Mucosa of descending colon (tissue), 3 donors: ENCODE results near the gene TNK2. TPM values are rescaled to one million over a fixed set of nuclear protein-coding genes. Genes with fewer than 3 reads are reported as not detected.
"Not testable (repeated sequence)": the region's sequence is repeated elsewhere in the genome, so short reads cannot be mapped to it uniquely, and the experiment has no call there.

Experiments
- ATAC-seq: fragments of 200-7000 bp; cut with Tn5 transposase; one replicate; pipeline ENCODE4 v1.9.1; 2020; ENCODE audit warnings: mild to moderate bottlenecking, moderate library complexity
- DNase-seq, 3 donors: peaks; one replicate each; pipeline ENCODE4 v3.0.0-alpha.2; 2020
- H3K36me3 ChIP-seq: fragments of 200-600 bp; one replicate; pipeline ENCODE4 v1.8.0; 2021; ENCODE audit warnings: low read depth, mild to moderate bottlenecking
- H3K4me1 ChIP-seq: fragments of 200-600 bp; one replicate; pipeline ENCODE4 v1.8.0; 2021; ENCODE audit warnings: low read depth, mild to moderate bottlenecking
- H3K4me3 ChIP-seq: fragments of 200-600 bp; one replicate; pipeline ENCODE4 v1.8.0; 2021; ENCODE audit warnings: mild to moderate bottlenecking
- H3K9me3 ChIP-seq: fragments of 200-600 bp; one replicate; pipeline ENCODE4 v1.8.0; 2021; ENCODE audit warnings: mild to moderate bottlenecking
- intact Hi-C, 2 donors: fragments of 100-400 bp; cut with DNase I in 1 of 2; cut with micrococcal nuclease in 1 of 2; formaldehyde crosslinking; loops; one replicate each; pipeline versions ENCODE4 v1.11.0 to v1.11.1; 2022; cut with DNase I, micrococcal nuclease
- total RNA-seq, 3 donors: library from RNA; stranded (reverse); fragmentation: NEBNext Ultra II Directional in 2 of 3; extraction: Animal tissue kit (Norgen Biotek cat#: 25700) in 2 of 3; gene quantifications; one replicate each; pipeline versions ENCODE4 v1.2.1 to v1.2.4, GENCODE V29; 2021 to 2023
- TF ChIP-seq, protein P1 (sequence below): fragments of 200-600 bp; IDR thresholded peaks from one replicate; pipeline ENCODE4 v1.8.0; 2022; ENCODE audit warnings: antibody characterized with exemption, mild to moderate bottlenecking
- donor health status: DM: no; HTN: no; CAD: no; lungs with moderate emphysema.
- donor health status: DM: no; HTN: no; CAD: no.
- donor health status: DM: no; HTN: yes; CAD: no.

TNK2 gene
- total RNA-seq, 3 donors from 2014 or later = 16.8 to 61.1 (median 28.0) TPM

DNA sequence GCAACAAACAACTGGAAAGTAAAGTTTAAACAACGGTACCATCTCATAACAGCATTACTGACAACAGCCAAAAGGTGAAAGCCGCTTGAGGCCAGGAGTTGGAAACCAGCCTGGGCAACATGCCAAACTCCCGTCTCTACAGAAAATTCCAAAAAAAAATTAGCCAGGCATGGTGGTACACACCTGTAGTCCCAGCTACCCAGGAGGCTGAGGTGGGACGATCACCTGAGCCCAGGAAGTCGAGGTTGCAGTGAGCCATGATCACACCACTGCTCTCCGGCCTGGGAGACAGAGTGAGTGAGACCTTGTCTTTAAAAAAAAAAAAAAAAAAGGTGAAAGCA is 4.4 kb downstream of the TNK2 start:
- ATAC-seq (no peak), DNase-seq (no peak)
- no peaks in the 10 kb centered on the region for H3K9me3 ChIP-seq
- no peaks in the 10 kb centered on the region for H3K36me3 ChIP-seq
- no peak overlapping the region for H3K4me3 ChIP-seq
- peaks cover 26% of the 10 kb centered on the region for H3K4me1 ChIP-seq
- TF ChIP-seq, protein P1, sequence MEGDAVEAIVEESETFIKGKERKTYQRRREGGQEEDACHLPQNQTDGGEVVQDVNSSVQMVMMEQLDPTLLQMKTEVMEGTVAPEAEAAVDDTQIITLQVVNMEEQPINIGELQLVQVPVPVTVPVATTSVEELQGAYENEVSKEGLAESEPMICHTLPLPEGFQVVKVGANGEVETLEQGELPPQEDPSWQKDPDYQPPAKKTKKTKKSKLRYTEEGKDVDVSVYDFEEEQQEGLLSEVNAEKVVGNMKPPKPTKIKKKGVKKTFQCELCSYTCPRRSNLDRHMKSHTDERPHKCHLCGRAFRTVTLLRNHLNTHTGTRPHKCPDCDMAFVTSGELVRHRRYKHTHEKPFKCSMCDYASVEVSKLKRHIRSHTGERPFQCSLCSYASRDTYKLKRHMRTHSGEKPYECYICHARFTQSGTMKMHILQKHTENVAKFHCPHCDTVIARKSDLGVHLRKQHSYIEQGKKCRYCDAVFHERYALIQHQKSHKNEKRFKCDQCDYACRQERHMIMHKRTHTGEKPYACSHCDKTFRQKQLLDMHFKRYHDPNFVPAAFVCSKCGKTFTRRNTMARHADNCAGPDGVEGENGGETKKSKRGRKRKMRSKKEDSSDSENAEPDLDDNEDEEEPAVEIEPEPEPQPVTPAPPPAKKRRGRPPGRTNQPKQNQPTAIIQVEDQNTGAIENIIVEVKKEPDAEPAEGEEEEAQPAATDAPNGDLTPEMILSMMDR = no peak
- intact Hi-C loops = no loop called here

GRCh38 chr3:195902634-195903033 is 5.7 kb downstream of the TNK2 start:
- H3K4me3 ChIP-seq, H3K9me3 ChIP-seq, intact Hi-C loops, H3K36me3 ChIP-seq, ATAC-seq, DNase-seq: not testable (repeated sequence)
- H3K4me1 ChIP-seq = peaks cover 15% of the 10 kb centered on the region

- intact Hi-C loops, H3K4me3 ChIP-seq, ATAC-seq, H3K9me3 ChIP-seq, H3K4me1 ChIP-seq, H3K36me3 ChIP-seq, DNase-seq: not testable (repeated sequence)
These were observed 6.3 kb downstream of the TNK2 start for GRCh38 chr3:195901836-195902585.

DNA sequence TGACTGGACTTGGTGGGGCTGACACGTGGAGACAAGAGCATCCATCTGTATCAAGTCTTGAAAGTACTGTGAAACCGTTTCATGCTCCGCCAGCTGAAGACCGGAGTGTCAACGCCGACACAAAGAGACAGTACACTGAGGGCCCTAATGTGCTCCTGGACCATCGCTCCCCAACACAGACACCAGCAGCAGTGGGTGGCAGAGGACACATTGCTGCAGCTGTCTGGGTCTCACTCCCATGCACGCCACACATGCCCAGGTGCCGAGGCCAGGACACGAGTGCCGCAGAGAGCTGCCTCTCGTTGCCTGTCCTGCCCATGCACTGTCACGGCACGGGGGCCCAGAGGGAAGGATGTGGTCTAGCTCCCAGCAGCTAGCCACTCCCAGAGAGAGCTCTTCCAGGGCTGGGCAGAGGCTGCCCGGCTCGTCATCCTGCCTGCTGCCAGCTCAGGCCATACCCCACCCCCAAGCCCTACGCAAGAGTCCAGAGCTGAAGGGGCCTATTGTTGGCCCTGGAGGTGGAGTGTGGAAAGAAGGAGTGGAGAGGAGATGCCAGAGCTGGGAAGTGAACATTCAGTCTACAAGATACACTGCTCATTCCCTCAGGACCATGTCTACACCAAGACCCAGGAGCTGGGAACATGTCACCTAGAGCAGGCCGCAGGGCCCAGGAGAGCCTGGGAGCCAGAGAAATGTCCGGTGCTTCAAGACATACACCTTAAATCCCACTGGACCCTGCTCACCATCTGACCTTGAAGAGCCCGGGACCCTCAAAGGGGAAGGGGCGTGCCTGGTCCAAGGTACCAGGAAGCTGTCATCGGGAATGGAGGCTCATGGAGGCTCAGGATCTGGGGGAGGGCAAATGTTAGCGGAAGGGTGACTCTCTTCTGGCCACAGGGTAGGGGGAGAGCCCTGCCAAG is 7.7 kb downstream of the TNK2 start:
- DNase-seq = peak in 2 of 3 donors; percentile 50 to 81
- intact Hi-C loops = no loop called here
- H3K4me3 ChIP-seq = no peak overlapping the region

DNA sequence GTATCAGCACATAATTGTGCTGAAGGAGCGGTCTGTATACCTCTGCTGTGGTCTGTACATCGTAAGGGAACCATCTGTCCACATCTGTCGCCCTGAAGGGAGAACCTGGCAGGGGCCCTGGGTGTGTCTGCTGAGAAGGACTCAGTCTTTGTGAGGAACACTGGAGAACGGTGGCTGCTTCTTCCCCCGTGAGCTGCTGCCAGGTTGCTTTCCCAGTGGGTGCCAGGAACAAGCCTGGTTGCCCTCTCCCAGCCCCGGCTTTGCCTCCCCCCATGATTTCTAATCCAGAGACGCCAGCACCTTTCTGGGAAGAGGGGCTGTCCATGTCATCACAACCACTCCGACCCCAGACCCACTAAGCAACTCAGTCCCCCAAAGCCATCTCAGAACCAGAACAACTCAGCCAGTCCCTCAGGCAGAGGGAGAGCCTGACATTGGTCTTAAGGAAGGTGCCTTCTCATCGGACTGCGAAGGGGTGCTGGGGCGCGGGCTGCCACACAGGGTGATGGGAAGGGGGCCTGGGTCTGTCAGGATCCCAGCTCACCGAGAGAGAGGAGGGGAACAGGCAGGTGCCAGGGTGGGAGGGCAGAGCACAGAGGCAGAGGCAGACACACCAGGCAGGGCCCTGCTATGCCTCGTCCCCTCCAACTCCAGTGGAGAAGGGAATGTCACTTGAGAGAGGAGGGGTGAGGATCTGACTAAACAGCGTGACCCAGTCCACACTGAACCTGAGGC is 8.5 kb downstream of the TNK2 start:
- DNase-seq (no peak), ATAC-seq (no peak)
- Histone ChIP-seq H3K4me1 (peaks cover 14% of the 10 kb centered on the region), H3K36me3 (no peaks in the 10 kb centered on the region), H3K4me3 (no peak overlapping the region), H3K9me3 (no peaks in the 10 kb centered on the region)
- TF ChIP-seq, protein P1 = no peak
- intact Hi-C loops = no loop called here

More for the DNA sequence above, 7.7 kb downstream of the TNK2 start:
- no peaks in the 10 kb centered on the region for H3K9me3 ChIP-seq
- peaks cover 6% of the 10 kb centered on the region for H3K4me1 ChIP-seq
- peak; percentile 27 for ATAC-seq
- TF ChIP-seq, protein P1 = no peak
- H3K36me3 ChIP-seq = no peaks in the 10 kb centered on the region

GRCh38 chr3:195897853-195898415 is 10.4 kb downstream of the TNK2 start:
- no peaks in the 10 kb centered on the region for H3K9me3 ChIP-seq
- intact Hi-C loops = no loop called here
- peaks cover 21% of the 10 kb centered on the region for H3K4me1 ChIP-seq
- H3K36me3 ChIP-seq = no peaks in the 10 kb centered on the region
- TF ChIP-seq, protein P1 = no peak
- no peak for ATAC-seq
- no peak overlapping the region for H3K4me3 ChIP-seq
- DNase-seq = no peak
